ENCODE data around the gene FBXL4. TPM values are rescaled to one million over a fixed set of nuclear protein-coding genes. Genes with fewer than 3 reads are reported as not detected.

FBXL4 gene
- total and polyA plus RNA-seq, 10 of the 15 experiments (the other 5 are each of a cell fraction or from before 2014, with no cell fraction given), result 2.9 to 16.9 (median 7.2) TPM

GRCh38 chr6:98992535-98992934, 44.8 kb upstream of the FBXL4 start (continued):
- TF ChIP-seq RELA (IDR thresholded peaks at IDR 0.05; ENCODE audit: borderline replicate concordance, partially characterized antibody), result no peak
- TF ChIP-seq PKNOX1 (IDR thresholded peaks at IDR 0.05), result no peak
- TF ChIP-seq, protein P1, sequence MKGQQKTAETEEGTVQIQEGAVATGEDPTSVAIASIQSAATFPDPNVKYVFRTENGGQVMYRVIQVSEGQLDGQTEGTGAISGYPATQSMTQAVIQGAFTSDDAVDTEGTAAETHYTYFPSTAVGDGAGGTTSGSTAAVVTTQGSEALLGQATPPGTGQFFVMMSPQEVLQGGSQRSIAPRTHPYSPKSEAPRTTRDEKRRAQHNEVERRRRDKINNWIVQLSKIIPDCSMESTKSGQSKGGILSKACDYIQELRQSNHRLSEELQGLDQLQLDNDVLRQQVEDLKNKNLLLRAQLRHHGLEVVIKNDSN (IDR thresholded peaks at IDR 0.05; ENCODE audit: borderline replicate concordance, extremely low read length, insufficient read depth, low read depth, low read length), result no peak
- TF ChIP-seq PML (IDR thresholded peaks at IDR 0.05; ENCODE audit: low read length), result no peak
- TF ChIP-seq ZSCAN29 (IDR thresholded peaks at IDR 0.05), result no peak
- no peak for TF ChIP-seq TARDBP (IDR thresholded peaks at IDR 0.05; ENCODE audit: borderline replicate concordance)

DNA sequence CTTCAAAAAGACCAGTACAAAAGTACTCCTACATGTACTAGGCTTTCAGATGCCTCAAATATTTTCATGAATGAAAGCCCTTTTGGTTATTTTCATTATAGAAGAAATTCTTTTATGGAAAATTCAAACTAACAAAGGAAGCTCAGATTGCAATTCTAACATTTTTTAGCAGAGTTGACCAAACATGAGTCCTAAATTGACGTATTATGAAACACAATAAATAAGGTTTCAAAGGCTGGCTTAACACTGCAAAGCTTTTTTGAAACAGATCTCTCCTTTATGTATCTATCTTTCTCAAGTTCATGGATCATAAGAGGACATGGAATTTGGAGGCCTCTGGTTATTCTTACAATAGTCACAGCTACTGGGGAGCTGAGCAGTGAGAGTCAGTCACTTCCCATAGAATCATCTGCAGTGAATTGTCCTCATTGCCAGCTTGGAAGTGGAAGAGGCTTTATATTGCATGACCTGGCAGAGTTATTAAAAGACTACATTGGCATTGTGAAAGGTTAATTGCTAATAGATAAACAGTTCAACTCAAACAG, 38.4 kb upstream of the FBXL4 start:
- ChIA-PET SMC1A (ENCODE audit: uncharacterized antibody, unreplicated experiment) (no interaction called here), POLR2A (no interaction called here), RAD21 (ENCODE audit: unreplicated experiment) (no interaction called here), CTCF (no interaction called here)
- no TSS peak for BruUV-seq (replicated peaks)
- Histone ChIP-seq H3K4me3 (no peak overlapping the region), H3K27me3 (replicated peaks in 1 of 2; ENCODE audit: control insufficient read depth in 2 of 2, insufficient read depth in 2 of 2, low read length in 1 of 2) (peaks cover 0 to 4% of the 10 kb centered on the region in 2 experiments; a peak in 3 of 4 replicates), H3K36me3 (ENCODE audit: control insufficient read depth in 2 of 2, insufficient read depth in 2 of 2, low read length in 1 of 2) (no peaks in the 10 kb centered on the region), H3K79me2 (ENCODE audit: control insufficient read depth, insufficient read depth, low read length) (no peaks in the 10 kb centered on the region), H3K4me1 (ENCODE audit: control insufficient read depth, insufficient read depth, low read length) (no peaks in the 10 kb centered on the region), H3K9ac (ENCODE audit: control insufficient read depth, insufficient read depth, low read length) (no peak overlapping the region), H4K20me1 (ENCODE audit: control insufficient read depth, insufficient read depth) (no peaks in the 10 kb centered on the region), H3K27ac (ENCODE audit: control insufficient read depth, insufficient read depth) (no peak overlapping the region), H3K9me3 (replicated peaks; ENCODE audit: control insufficient read depth, insufficient read depth, low read length) (no peaks in the 10 kb centered on the region), H3K4me2 (ENCODE audit: control insufficient read depth, insufficient read depth) (no peak overlapping the region), H2AFZ (ENCODE audit: control insufficient read depth, low read depth, low read length) (no peak overlapping the region)
- in situ Hi-C loops (cut with MboI), result no loop called here
- FAIRE-seq (no peak), ATAC-seq (no peak), DNase-seq (ENCODE audit: low read depth, low spot score) (no peak)
- WGBS (ENCODE audit: insufficient coverage, insufficient replicate concordance, low lambda C conversion rate, missing lambda C conversion rate), result 25% methylated on average over 1 of the region's 1 CpG
- intact Hi-C loops (cut with micrococcal nuclease; ENCODE audit: unreplicated experiment), result no loop called here
- TF ChIP-seq SREBF1 (IDR thresholded peaks at IDR 0.05; ENCODE audit: low read length), result no peak
- TF ChIP-seq SMC3 (IDR thresholded peaks at IDR 0.05; ENCODE audit: borderline replicate concordance, low read length), result no peak
- no peak for TF ChIP-seq POLR2A (IDR thresholded peaks at IDR 0.05; ENCODE audit: low read depth, low read length)
- no peak for TF ChIP-seq CREB1 (IDR thresholded peaks at IDR 0.05; ENCODE audit: low read depth)
- TF ChIP-seq CBX5 (IDR thresholded peaks at IDR 0.05; ENCODE audit: low read depth), result no peak
- TF ChIP-seq RCOR1 (conservative IDR thresholded peaks at IDR 0.05; ENCODE audit: low read depth, low read length), result no peak
- no peak for TF ChIP-seq ZNF384 (IDR thresholded peaks at IDR 0.05; ENCODE audit: borderline replicate concordance, low read depth, low read length)
- TF ChIP-seq SMAD1 (IDR thresholded peaks at IDR 0.05; ENCODE audit: low read depth, partially characterized antibody), result no peak
- TF ChIP-seq SRF (IDR thresholded peaks at IDR 0.05; ENCODE audit: low read depth in 2 of 2, low read length in 2 of 2), result no peak
- TF ChIP-seq SKIL (IDR thresholded peaks at IDR 0.05; ENCODE audit: low read depth, poor library complexity, severe bottlenecking), result no peak
- TF ChIP-seq BCL11A (IDR thresholded peaks at IDR 0.05; ENCODE audit: low read depth, low read length), result no peak
- no peak for TF ChIP-seq NBN (IDR thresholded peaks at IDR 0.05)
- no peak for TF ChIP-seq HSF1 (IDR thresholded peaks at IDR 0.05; ENCODE audit: low read depth, low read length)
